Heart right ventricle (tissue), 16 donors: Measurements from ENCODE around the gene GPATCH3. TPM values are rescaled to one million over a fixed set of nuclear protein-coding genes. Genes with fewer than 3 reads are reported as not detected.

Experiments used
- ATAC-seq, 8 donors: fragments of 200-7000 bp; cut with Tn5 transposase; one replicate each; pipeline ENCODE4 v1.9.1; 2020; ENCODE audit warnings: mild to moderate bottlenecking in 8 of 8, moderate library complexity in 8 of 8, moderate number of reproducible peaks in 1 of 8
- DNase-seq, 2 donors: peaks; one replicate each; pipeline ENCODE4 v3.0.0-alpha.2; 2020
- H3K27ac ChIP-seq, 10 donors: fragments of 200-600 bp; sonication (generic) in 2 of 10; one replicate each; pipeline versions ENCODE4 v1.5.0 to v1.8.0; 2020 to 2022; ENCODE audit warnings: mild to moderate bottlenecking in 3 of 10
- H3K27me3 ChIP-seq, 7 donors: fragments of 200-600 bp; one replicate each; pipeline ENCODE4 v1.8.0; 2021 to 2022; ENCODE audit warnings: mild to moderate bottlenecking in 2 of 7
- H3K36me3 ChIP-seq, 9 donors: fragments of 200-600 bp; sonication (generic) in 1 of 9; one replicate each; pipeline versions ENCODE4 v1.5.0 to v1.8.0; 2020 to 2022; ENCODE audit warnings: mild to moderate bottlenecking in 2 of 9
- H3K4me1 ChIP-seq, 9 donors: fragments of 200-600 bp; sonication (generic) in 1 of 9; one replicate each; pipeline versions ENCODE4 v1.5.0 to v1.8.0; 2020 to 2022; ENCODE audit warnings: mild to moderate bottlenecking in 4 of 9
- H3K4me3 ChIP-seq, 10 donors: fragments of 200-600 bp; sonication (generic) in 2 of 10; one replicate each; pipeline versions ENCODE4 v1.5.0 to v1.8.0; 2020 to 2022; ENCODE audit warnings: mild to moderate bottlenecking in 7 of 10, moderate library complexity in 2 of 10
- H3K9me3 ChIP-seq, 11 donors: fragments of 200-600 bp in 10 of 11; sonication (generic) in 2 of 11; one replicate each; pipeline versions ENCODE4 v1.5.0 to v1.8.0; 2013 to 2022; ENCODE audit warnings: mild to moderate bottlenecking in 2 of 11, control low read depth in 1 of 11, moderate library complexity in 1 of 11
- CTCF ChIP-seq, 9 donors: fragments of 200-600 bp; sonication (generic) in 2 of 9; IDR thresholded peaks; one replicate each; pipeline versions ENCODE4 v1.5.0 to v1.8.0; 2021 to 2022; ENCODE audit warnings: antibody characterized with exemption in 9 of 9, mild to moderate bottlenecking in 5 of 9, moderate library complexity in 1 of 9
- WGBS, 2 donors: extraction: QIAGEN DNeasy Blood & Tissue Kit; methylation state at CpG; one replicate each; pipeline ENCODE4 v1.1.7; 2013; ENCODE audit warnings: inconsistent platforms in 1 of 2; 5-methylcytosine and 5-hydroxymethylcytosine counted together
- intact Hi-C, 10 donors: fragments of 100-400 bp; cut with DNase I; formaldehyde crosslinking; loops; one replicate each; pipeline versions ENCODE4 v1.11.1 to v1.14.2; 2022
- polyA plus RNA-seq, 2 donors: library from polyadenylated mRNA; stranded (reverse); fragments of 200-250 nt; gene quantifications; one replicate each; pipeline ENCODE4 v1.2.3, GENCODE V29; 2013
- total RNA-seq, 10 donors: library from RNA; stranded (reverse); fragmentation: NEBNext Ultra II Directional in 3 of 10; extraction: Animal tissue kit (Norgen Biotek cat#: 25700) in 3 of 10; gene quantifications; one replicate each; pipeline versions ENCODE4 v1.2.1 to v1.2.4, GENCODE V29; 2021 to 2023
- donor health status: Arrhythmogenic right ventricular cardiomyopathy.
- donor health status: ischemic (EF 13 %, LVEDD 7.1; RV severe dilation, severe dysfunction).
- donor health status: healthy with polysubstance abuse.
- donor health status: DM: no; HTN: yes; CAD: no.
- donor health status: DM: no; HTN: no; CAD: no.
- donor health status: ischemic (EF 25% LVEDD 6.9; RV normal size, moderate dysfunction).
- donor health status: ischemic (EF 25% LVEDD 5.7; RV mildly dilated, moderate dysfunction).
- donor health status: healthy.
- donor health status: DM: yes; HTN: yes; CAD: no.
- donor health status: Ischemic cardiomyopathy.
- donor health status: ischemic (EF 35%, LVEDD 5.7; RV mildly dilated, moderate dysfunction).
- donor health status: nonischemic (EF 11% LVEDD 7.7; RV severe dilation, severe dysfunction).
- donor health status: DM: yes; HTN: yes; CAD: no.
- donor health status: PGD.
- donor health status: ischemic (EF 29% LVEDD 5.4; RV normal size, mild dysfunction).
- donor health status: nonischemic (EF 23%, LVEDD 6.1; RV moderate dilation, normal function).

GPATCH3 gene
- total and polyA plus RNA-seq, 12 donors: 6.5 to 19.5 (median 8.6) TPM

GRCh38 chr1:26913754-26914619 lies 13.7 kb upstream of the GPATCH3 start, which contains the start of gene NR0B2:
Gene NR0B2 (minus strand): TSS chr1:26913975. CDS start chr1:26913940, 35 bp downstream.
- peak within 1 kb of the TSS; percentile 31 to 59 (median 52) for H3K4me3 ChIP-seq
- peaks cover 0 to 28% (median 4%) of the 10 kb centered on the region in 9 donors for H3K4me1 ChIP-seq
- peak; percentile 76 to 91 (median 84) for ATAC-seq
- H3K27ac ChIP-seq: peak within 1 kb of the TSS; percentile 81 to 96 (median 94)
- 42 to 47% methylated on average over 16 of the region's 16 CpGs for WGBS, 2 donors
- peaks cover 0 to 9% (median 0%) of the 10 kb centered on the region in 9 donors for H3K36me3 ChIP-seq
- peak; percentile 56 to 68 for DNase-seq
- TF ChIP-seq CTCF (IDR thresholded peaks at IDR 0.05): no peak
- intact Hi-C loops: no loop called here
- H3K9me3 ChIP-seq: no peaks in the 10 kb centered on the region
- H3K27me3 ChIP-seq: no peaks in the 10 kb centered on the region

GRCh38 chr1:26913389-26913753 lies 13.1 kb upstream of the GPATCH3 start:
- Histone ChIP-seq H3K9me3 (no peaks in the 10 kb centered on the region), H3K4me3 (peak overlapping the region; percentile 31 to 59 (median 52)), H3K27ac (peak overlapping the region; percentile 81 to 96 (median 94)), H3K27me3 (no peaks in the 10 kb centered on the region), H3K4me1 (peaks cover 0 to 28% (median 4%) of the 10 kb centered on the region in 9 donors), H3K36me3 (peaks cover 0 to 9% (median 0%) of the 10 kb centered on the region in 9 donors)
- DNase-seq (no peak), ATAC-seq (peak in 6 of 8 donors; percentile 0 to 16 (median 5))
- no peak for TF ChIP-seq CTCF (IDR thresholded peaks at IDR 0.05)
- WGBS, 2 donors: 39 to 50% methylated on average over 5 of the region's 5 CpGs
- intact Hi-C loops: no loop called here

- no peaks in the 10 kb centered on the region for H3K9me3 ChIP-seq
- H3K27me3 ChIP-seq: no peaks in the 10 kb centered on the region
- no peak for TF ChIP-seq CTCF (IDR thresholded peaks at IDR 0.05)
- DNase-seq: no peak
- peaks cover 0 to 28% (median 4%) of the 10 kb centered on the region in 9 donors for H3K4me1 ChIP-seq
- peaks cover 0 to 9% (median 0%) of the 10 kb centered on the region in 9 donors for H3K36me3 ChIP-seq
- ATAC-seq: no peak
- 36 to 68% methylated on average over 2 of the region's 2 CpGs for WGBS, 2 donors
- intact Hi-C loops: no loop called here
- H3K27ac ChIP-seq: peak overlapping the region in 1 of 10 donors; percentile 95
- peak overlapping the region in 9 of 10 donors; percentile 34 to 59 (median 56) for H3K4me3 ChIP-seq
Observed at GRCh38 chr1:26912147-26912490, 11.9 kb upstream of the GPATCH3 start.

- DNase-seq (no peak), ATAC-seq (no peak)
- no peak overlapping the region for H3K27ac ChIP-seq
- no peaks in the 10 kb centered on the region for H3K27me3 ChIP-seq
- TF ChIP-seq CTCF (IDR thresholded peaks at IDR 0.05): no peak
- H3K9me3 ChIP-seq: no peaks in the 10 kb centered on the region
- H3K4me3 ChIP-seq: peak overlapping the region in 3 of 10 donors; percentile 56 to 59 (median 59)
- peaks cover 0 to 9% (median 0%) of the 10 kb centered on the region in 9 donors for H3K36me3 ChIP-seq
- WGBS, 2 donors: 83 to 94% methylated on average over 8 of the region's 8 CpGs
- peaks cover 0 to 28% (median 4%) of the 10 kb centered on the region in 9 donors for H3K4me1 ChIP-seq
- intact Hi-C loops: no loop called here
Observed at GRCh38 chr1:26911399-26912146, 11.3 kb upstream of the GPATCH3 start.
